DND-41 (cell line): ENCODE data around the gene FOXP1.

Experiments used
- ATAC-seq: fragments of 200-7000 bp; cut with Tn5 transposase; 3 replicates; pipeline ENCODE4 v1.9.1; 2021; ENCODE audit warnings: low read depth; ENCODE audit not compliant: insufficient read depth
- DNase-seq: peaks from one replicate; pipeline ENCODE4 v3.0.0-alpha.2; 2020
- H2AFZ ChIP-seq: 2 replicates; pipeline ENCODE4 v1.6.0; 2012; ENCODE audit warnings: low read depth, low read length
- H3K27ac ChIP-seq: 2 replicates; pipeline ENCODE4 v1.5.1; 2012; ENCODE audit warnings: low read length, inconsistent platforms
- H3K27me3 ChIP-seq: fragments of 200-600 bp; sonication (generic); 2 replicates; pipeline ENCODE4 v1.6.0; 2012; ENCODE audit warnings: low read length, mild to moderate bottlenecking, inconsistent platforms; ENCODE audit not compliant: insufficient read depth, poor library complexity
- H3K36me3 ChIP-seq: 2 replicates; pipeline ENCODE4 v1.5.1; 2012; ENCODE audit warnings: low read length, inconsistent platforms; ENCODE audit not compliant: insufficient read depth
- H3K4me1 ChIP-seq: 2 replicates; pipeline ENCODE4 v1.5.1; 2012; ENCODE audit warnings: mild to moderate bottlenecking, low read length; ENCODE audit not compliant: insufficient read depth
- H3K4me2 ChIP-seq: 2 replicates; pipeline ENCODE4 v1.6.0; 2012; ENCODE audit warnings: mild to moderate bottlenecking, moderate library complexity, low read length, inconsistent platforms; ENCODE audit not compliant: insufficient read depth
- H3K4me3 ChIP-seq, 2 experiments: fragments of 200-600 bp in 1 of 2; shearing (Covaris generic) in 1 of 2; 2 replicates each; pipeline ENCODE4 v1.5.1; 2012 to 2016; ENCODE audit warnings: inconsistent platforms in 2 of 2, low read length in 2 of 2, mild to moderate bottlenecking in 2 of 2, low read depth in 1 of 2, moderate library complexity in 1 of 2
- H3K79me2 ChIP-seq: 2 replicates; pipeline ENCODE4 v1.6.0; 2012; ENCODE audit warnings: low read length, inconsistent platforms; ENCODE audit not compliant: insufficient read depth
- H3K9ac ChIP-seq: 2 replicates; pipeline ENCODE4 v1.6.0; 2012; ENCODE audit warnings: low read depth, mild to moderate bottlenecking, inconsistent platforms, low read length, moderate library complexity
- H3K9me3 ChIP-seq: 2 replicates; pipeline ENCODE4 v1.5.1; 2012; ENCODE audit warnings: low read length, moderate library complexity, mild to moderate bottlenecking, inconsistent platforms; ENCODE audit not compliant: insufficient read depth, severe bottlenecking
- H4K20me1 ChIP-seq: 2 replicates; pipeline ENCODE4 v1.6.0; 2012; ENCODE audit warnings: low read length; ENCODE audit not compliant: insufficient read depth
- EZH2 ChIP-seq: IDR thresholded peaks from 3 replicates; pipeline ENCODE4 v1.6.1; 2012; ENCODE audit warnings: borderline replicate concordance, low read depth, mild to moderate bottlenecking, moderate library complexity, low read length, inconsistent platforms; ENCODE audit not compliant: severe bottlenecking
- TF ChIP-seq, protein P1 (sequence below): IDR thresholded peaks from 2 replicates; pipeline ENCODE4 v1.5.1; 2012; ENCODE audit warnings: borderline replicate concordance, low read length, moderate library complexity, mild to moderate bottlenecking; ENCODE audit not compliant: poor library complexity, severe bottlenecking; ENCODE audit errors: extremely low read depth

The FOXP1 gene

DNA sequence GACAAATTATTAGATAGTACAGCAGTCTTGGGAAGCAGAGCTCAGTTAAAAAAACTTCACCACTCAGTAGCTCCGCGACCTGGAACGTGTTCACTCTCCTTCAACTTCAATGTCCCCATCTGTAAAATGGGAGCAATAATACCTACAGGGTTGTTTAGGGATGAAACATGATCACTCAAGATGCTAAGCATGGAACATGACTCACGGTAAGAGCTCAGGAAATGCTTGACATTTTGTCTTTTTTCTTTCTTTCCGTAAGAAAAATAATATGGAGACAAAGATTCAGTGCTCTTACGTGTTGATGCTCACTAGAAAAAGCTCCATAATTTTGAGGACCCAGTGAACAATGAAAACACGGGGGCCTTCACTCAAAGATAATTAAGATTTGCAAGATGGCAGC lies 664.4 kb downstream of the FOXP1 start:
- Histone ChIP-seq H3K9me3 (no peaks in the 10 kb centered on the region), H3K27ac (no peak overlapping the region), H3K4me2 (no peak overlapping the region), H3K4me3 (no peak overlapping the region), H3K36me3 (no peaks in the 10 kb centered on the region), H2AFZ (no peak overlapping the region), H3K79me2 (no peaks in the 10 kb centered on the region), H3K9ac (no peak overlapping the region), H3K4me1 (no peaks in the 10 kb centered on the region), H4K20me1 (no peaks in the 10 kb centered on the region), H3K27me3 (no peaks in the 10 kb centered on the region)
- TF ChIP-seq, protein P1, sequence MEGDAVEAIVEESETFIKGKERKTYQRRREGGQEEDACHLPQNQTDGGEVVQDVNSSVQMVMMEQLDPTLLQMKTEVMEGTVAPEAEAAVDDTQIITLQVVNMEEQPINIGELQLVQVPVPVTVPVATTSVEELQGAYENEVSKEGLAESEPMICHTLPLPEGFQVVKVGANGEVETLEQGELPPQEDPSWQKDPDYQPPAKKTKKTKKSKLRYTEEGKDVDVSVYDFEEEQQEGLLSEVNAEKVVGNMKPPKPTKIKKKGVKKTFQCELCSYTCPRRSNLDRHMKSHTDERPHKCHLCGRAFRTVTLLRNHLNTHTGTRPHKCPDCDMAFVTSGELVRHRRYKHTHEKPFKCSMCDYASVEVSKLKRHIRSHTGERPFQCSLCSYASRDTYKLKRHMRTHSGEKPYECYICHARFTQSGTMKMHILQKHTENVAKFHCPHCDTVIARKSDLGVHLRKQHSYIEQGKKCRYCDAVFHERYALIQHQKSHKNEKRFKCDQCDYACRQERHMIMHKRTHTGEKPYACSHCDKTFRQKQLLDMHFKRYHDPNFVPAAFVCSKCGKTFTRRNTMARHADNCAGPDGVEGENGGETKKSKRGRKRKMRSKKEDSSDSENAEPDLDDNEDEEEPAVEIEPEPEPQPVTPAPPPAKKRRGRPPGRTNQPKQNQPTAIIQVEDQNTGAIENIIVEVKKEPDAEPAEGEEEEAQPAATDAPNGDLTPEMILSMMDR = no peak
- TF ChIP-seq EZH2 = no peak
- ATAC-seq (no peak), DNase-seq (no peak)

DNA sequence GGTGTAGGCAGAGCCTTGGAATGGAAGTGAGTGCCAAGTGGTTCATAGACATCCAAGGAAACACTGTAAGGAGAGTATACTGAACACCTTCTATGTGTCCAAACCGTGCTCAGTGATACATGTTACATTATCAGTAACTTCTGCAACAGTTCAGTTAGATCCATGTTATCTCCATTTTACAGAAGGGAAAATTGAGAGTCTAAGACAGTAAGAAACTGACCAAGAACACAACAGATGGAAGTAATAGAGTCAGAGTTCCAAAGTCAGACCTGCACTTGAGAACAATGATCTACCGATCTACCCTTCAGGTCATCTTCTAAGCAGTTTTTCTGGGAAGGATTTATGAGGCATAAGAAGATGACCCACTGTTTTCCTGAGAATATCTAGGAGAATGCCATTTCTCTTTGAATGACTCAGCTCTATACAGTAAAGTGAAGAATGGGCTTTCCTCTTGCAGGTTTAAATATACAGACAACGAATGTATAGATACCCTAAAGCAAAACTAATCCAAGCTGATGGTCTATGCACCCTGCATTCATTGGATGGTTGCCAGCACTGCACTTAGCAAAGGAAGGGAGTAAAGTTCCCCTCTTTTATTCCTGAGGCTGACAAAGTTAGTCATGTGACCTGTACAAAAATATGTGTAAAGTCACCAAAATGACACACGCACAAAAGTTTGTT lies 667.0 kb downstream of the FOXP1 start:
- H2AFZ ChIP-seq = no peak overlapping the region
- no peak overlapping the region for H3K9ac ChIP-seq
- H3K79me2 ChIP-seq = no peaks in the 10 kb centered on the region
- no peak overlapping the region for H3K4me2 ChIP-seq
- H3K27me3 ChIP-seq = no peaks in the 10 kb centered on the region
- no peaks in the 10 kb centered on the region for H3K4me1 ChIP-seq
- no peak overlapping the region for H3K27ac ChIP-seq
- DNase-seq (no peak), ATAC-seq (no peak)
- no peak overlapping the region for H3K4me3 ChIP-seq
- no peaks in the 10 kb centered on the region for H3K9me3 ChIP-seq
- TF ChIP-seq, protein P1 = no peak
- no peak for TF ChIP-seq EZH2
- H4K20me1 ChIP-seq = no peaks in the 10 kb centered on the region
- no peaks in the 10 kb centered on the region for H3K36me3 ChIP-seq

DNA sequence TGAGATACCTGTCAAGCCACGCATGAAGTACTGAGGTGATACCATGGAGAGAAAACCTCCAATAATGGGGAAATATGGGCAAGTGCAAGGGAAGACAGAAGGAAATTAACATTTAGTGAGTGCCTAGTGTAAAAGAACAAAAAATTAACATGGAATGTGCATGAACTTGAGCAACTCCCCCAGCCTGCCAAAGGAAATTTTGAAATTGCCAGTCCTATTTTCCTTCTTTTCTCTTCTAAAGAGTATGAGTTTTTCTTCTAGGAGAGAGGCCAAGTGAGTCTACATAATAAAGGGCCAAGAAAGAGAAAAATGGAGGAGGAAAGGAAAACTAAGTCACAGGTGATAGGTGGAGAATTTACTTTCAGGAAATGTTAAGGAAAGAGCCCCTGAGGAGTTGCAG lies 668.7 kb downstream of the FOXP1 start:
- DNase-seq = no peak
- H3K9ac ChIP-seq = no peak overlapping the region
- H3K27ac ChIP-seq = no peak overlapping the region
- H3K36me3 ChIP-seq = no peaks in the 10 kb centered on the region
- H4K20me1 ChIP-seq = no peaks in the 10 kb centered on the region
- H3K4me1 ChIP-seq = no peaks in the 10 kb centered on the region
- no peak overlapping the region for H3K4me3 ChIP-seq
- H3K9me3 ChIP-seq = no peaks in the 10 kb centered on the region
- no peak for ATAC-seq
- H3K79me2 ChIP-seq = no peaks in the 10 kb centered on the region
- no peak overlapping the region for H3K4me2 ChIP-seq
- H2AFZ ChIP-seq = no peak overlapping the region
- H3K27me3 ChIP-seq = no peaks in the 10 kb centered on the region
- TF ChIP-seq, protein P1 = no peak
- TF ChIP-seq EZH2 = no peak

DNA sequence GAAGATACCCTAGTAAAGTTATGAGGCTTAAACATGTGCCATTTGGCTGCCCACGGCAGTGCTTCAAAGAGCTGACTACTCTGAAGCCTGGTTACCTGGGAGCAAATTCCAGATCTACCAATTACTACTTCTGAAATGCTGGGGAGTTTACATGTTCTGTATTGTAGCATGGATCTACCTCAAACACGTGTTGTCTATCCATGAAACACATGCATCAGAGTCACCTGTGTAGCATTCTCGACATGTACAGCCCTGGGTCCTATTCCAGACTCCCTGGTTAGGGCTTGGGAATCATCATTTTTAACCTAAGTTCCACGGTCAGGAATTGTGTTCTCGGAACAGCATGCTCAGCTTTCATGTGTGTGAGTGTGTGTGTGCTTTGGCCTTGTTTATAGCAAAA lies 671.8 kb downstream of the FOXP1 start:
- no peaks in the 10 kb centered on the region for H4K20me1 ChIP-seq
- H3K4me3 ChIP-seq = no peak overlapping the region
- TF ChIP-seq, protein P1 = no peak
- TF ChIP-seq EZH2 = no peak
- no peaks in the 10 kb centered on the region for H3K36me3 ChIP-seq
- H3K79me2 ChIP-seq = no peaks in the 10 kb centered on the region
- H3K27me3 ChIP-seq = no peaks in the 10 kb centered on the region
- H3K9me3 ChIP-seq = no peaks in the 10 kb centered on the region
- H3K27ac ChIP-seq = no peak overlapping the region
- H3K4me1 ChIP-seq = no peaks in the 10 kb centered on the region
- no peak overlapping the region for H3K9ac ChIP-seq
- no peak for ATAC-seq
- no peak overlapping the region for H3K4me2 ChIP-seq
- H2AFZ ChIP-seq = no peak overlapping the region
- no peak for DNase-seq
